Islet of Langerhans (tissue), 1 donor: ENCODE results near the gene ASTN1.
A peak's percentile ranks its signal among the peaks of the same experiment; 100 is the strongest.

Source experiments
- FAIRE-seq: peaks from one replicate; lab custom pipeline; 2011; peaks lifted over from hg19 to GRCh38; lab: Jason Lieb, UNC

ASTN1 gene

GRCh38 chr1:177164380-177165068 is at the start of gene ASTN1:
Gene ASTN1 (minus strand): TSS chr1:177164712. CDS start chr1:177164676, 36 bp downstream.
- no peak for FAIRE-seq

- FAIRE-seq: no peak
These were observed 46.7 kb upstream of the ASTN1 start for GRCh38 chr1:177211231-177211630.

- FAIRE-seq: no peak
These were observed 45.6 kb upstream of the ASTN1 start for GRCh38 chr1:177210071-177210470.

GRCh38 chr1:177209357-177209756 is 44.8 kb upstream of the ASTN1 start:
- FAIRE-seq: peak; percentile 43

GRCh38 chr1:177208920-177209319 is 44.4 kb upstream of the ASTN1 start:
- no peak for FAIRE-seq

- FAIRE-seq: no peak
These were observed 42.4 kb upstream of the ASTN1 start for GRCh38 chr1:177206831-177207355.

- no peak for FAIRE-seq
These were observed 35.8 kb upstream of the ASTN1 start for GRCh38 chr1:177200290-177200689.

GRCh38 chr1:177198243-177198642 is 33.7 kb upstream of the ASTN1 start:
- FAIRE-seq: no peak

GRCh38 chr1:177190308-177190970 is 25.9 kb upstream of the ASTN1 start:
- FAIRE-seq: no peak

GRCh38 chr1:177186639-177187038 is 22.1 kb upstream of the ASTN1 start:
- no peak for FAIRE-seq

GRCh38 chr1:177185209-177185608 is 20.7 kb upstream of the ASTN1 start:
- no peak for FAIRE-seq

GRCh38 chr1:177183836-177184235 is 19.3 kb upstream of the ASTN1 start:
- no peak for FAIRE-seq

- FAIRE-seq: no peak
These were observed 17.2 kb upstream of the ASTN1 start for GRCh38 chr1:177181631-177182291.

GRCh38 chr1:177181280-177181630 is 16.7 kb upstream of the ASTN1 start:
- no peak for FAIRE-seq

- FAIRE-seq: no peak
These were observed 10.6 kb upstream of the ASTN1 start for GRCh38 chr1:177174921-177175634.

- no peak for FAIRE-seq
These were observed 9.5 kb upstream of the ASTN1 start for GRCh38 chr1:177173976-177174375.

- no peak for FAIRE-seq
These were observed 8.4 kb upstream of the ASTN1 start for GRCh38 chr1:177172866-177173265.

GRCh38 chr1:177172272-177172671 is 7.8 kb upstream of the ASTN1 start:
- FAIRE-seq: no peak

GRCh38 chr1:177171536-177172123 is 7.1 kb upstream of the ASTN1 start:
- FAIRE-seq: no peak

- no peak for FAIRE-seq
These were observed 6.4 kb upstream of the ASTN1 start, which contains the start of gene BRINP2 for GRCh38 chr1:177170756-177171535. Gene BRINP2 (plus strand): TSS chr1:177170958. CDS start chr1:177229877, 58,919 bp downstream.

GRCh38 chr1:177165069-177165439 is 542 bp upstream of the ASTN1 start:
- no peak for FAIRE-seq
